Peyer's patch (tissue), 4 donors: ENCODE data around the gene PRKD1.

ENCODE experiments used
- CTCF ChIP-seq, 6 experiments: fragments of 450-650 bp in 4 of 6; fragments of 200-600 bp in 2 of 6; sonication (generic) in 1 of 6; IDR thresholded peaks; one replicate each; pipeline ENCODE4 v1.5.1; 2017 to 2019; ENCODE audit warnings: antibody characterized with exemption in 6 of 6, mild to moderate bottlenecking in 3 of 6, moderate library complexity in 1 of 6
- POLR2A ChIP-seq, 2 donors: fragments of 450-650 bp; IDR thresholded peaks; one replicate each; pipeline ENCODE4 v1.5.1; 2017; ENCODE audit warnings: antibody characterized with exemption in 2 of 2, mild to moderate bottlenecking in 2 of 2, moderate library complexity in 2 of 2

- TF ChIP-seq CTCF (IDR thresholded peaks at IDR 0.05), result no peak
- no peak for TF ChIP-seq POLR2A (IDR thresholded peaks at IDR 0.05)
Observed at GRCh38 chr14:29799464-29800095, 128.1 kb downstream of the PRKD1 start.
